ENCODE results near the gene LRRC51.

The LRRC51 gene

GRCh38 chr11:72072348-72072747 is 8.3 kb upstream of the LRRC51 start:
- DNase-seq, result no peak

GRCh38 chr11:72075109-72075508 is 5.5 kb upstream of the LRRC51 start:
- DNase-seq, result peak; percentile 96

GRCh38 chr11:72075756-72076155 is 4.9 kb upstream of the LRRC51 start:
- DNase-seq, result no peak

GRCh38 chr11:72078477-72078876 is 2.2 kb upstream of the LRRC51 start:
- DNase-seq, result no peak

GRCh38 chr11:72079819-72080325 is 778 bp upstream of the LRRC51 start:
- DNase-seq, result no peak

GRCh38 chr11:72081184-72081644 is 564 bp downstream of the LRRC51 start:
- no peak for DNase-seq

GRCh38 chr11:72081821-72082453 is 1.3 kb downstream of the LRRC51 start:
- no peak for DNase-seq

GRCh38 chr11:72083414-72083813 is 2.8 kb downstream of the LRRC51 start:
- no peak for DNase-seq

- no peak for DNase-seq
Measured at GRCh38 chr11:72084076-72084475, 3.4 kb downstream of the LRRC51 start.

GRCh38 chr11:72084965-72085364 is 4.3 kb downstream of the LRRC51 start:
- no peak for DNase-seq

- no peak for DNase-seq
Measured at GRCh38 chr11:72085621-72086351, 5.1 kb downstream of the LRRC51 start.

GRCh38 chr11:72088076-72088808 is 7.6 kb downstream of the LRRC51 start:
- DNase-seq, result no peak

- DNase-seq, result peak; percentile 99
Measured at GRCh38 chr11:72091292-72091691, 10.6 kb downstream of the LRRC51 start.

- no peak for DNase-seq
Measured at GRCh38 chr11:72098741-72099140, 18.1 kb downstream of the LRRC51 start.

GRCh38 chr11:72100009-72100408 is 19.4 kb downstream of the LRRC51 start:
- no peak for DNase-seq

- peak; percentile 95 for DNase-seq
Measured at GRCh38 chr11:72100462-72100861, 19.8 kb downstream of the LRRC51 start.

- DNase-seq, result peak; percentile 78
Measured at GRCh38 chr11:72102162-72102561, 21.5 kb downstream of the LRRC51 start.

- no peak for DNase-seq
Measured at GRCh38 chr11:72102631-72102945, 21.9 kb downstream of the LRRC51 start.

- peak; percentile 100 for DNase-seq
Measured at GRCh38 chr11:72102946-72103753, 22.5 kb downstream of the LRRC51 start, which contains the start of gene LAMTOR1. TSS of gene LAMTOR1 (minus strand) at chr11:72103297. CDS start at chr11:72103224, 73 bp downstream.

- DNase-seq, result no peak
Measured at GRCh38 chr11:72103754-72104167, 23.1 kb downstream of the LRRC51 start.

- no peak for DNase-seq
Measured at GRCh38 chr11:72105888-72106287, 25.2 kb downstream of the LRRC51 start, which contains the start of gene TOMT. TSS of gene TOMT (plus strand) at chr11:72105924. CDS start at chr11:72105952, 28 bp downstream.

- DNase-seq, result no peak
Measured at GRCh38 chr11:72111300-72112142, 30.9 kb downstream of the LRRC51 start.
